ENCODE measurements around the gene KCND2. TPM values are rescaled to one million over a fixed set of nuclear protein-coding genes. Genes with fewer than 3 reads are reported as not detected.
"Not testable (repeated sequence)": the region's sequence is repeated elsewhere in the genome, so short reads cannot be mapped to it uniquely, and the experiment has no call there.

The KCND2 gene
- total RNA-seq, 2 experiments from 2014 or later, result not detected

GRCh38 chr7:120700796-120701195, 427.8 kb downstream of the KCND2 start:
- Mint-ChIP-seq H3K9me3 (no peaks in the 10 kb centered on the region), H3K27me3 (no peaks in the 10 kb centered on the region), H3K4me3 (no peak overlapping the region), H3K36me3 (ENCODE audit: low read depth) (no peaks in the 10 kb centered on the region), H3K27ac (no peak overlapping the region), H3K4me1 (no peaks in the 10 kb centered on the region)
- ChIA-PET POLR2A (no interaction called here), CTCF (no interaction called here)
- DNase-seq, result no peak

GRCh38 chr7:120702408-120702807, 429.4 kb downstream of the KCND2 start:
- H3K4me3 Mint-ChIP-seq; H3K9me3 Mint-ChIP-seq; H3K4me1 Mint-ChIP-seq; DNase-seq; H3K27me3 Mint-ChIP-seq; POLR2A ChIA-PET; H3K27ac Mint-ChIP-seq; CTCF ChIA-PET; H3K36me3 Mint-ChIP-seq (ENCODE audit: low read depth): not testable (repeated sequence)

GRCh38 chr7:120703585-120704240, 430.7 kb downstream of the KCND2 start:
- H3K27ac Mint-ChIP-seq, result no peak overlapping the region
- no peak for DNase-seq
- H3K36me3 Mint-ChIP-seq (ENCODE audit: low read depth), result no peaks in the 10 kb centered on the region
- H3K27me3 Mint-ChIP-seq, result no peaks in the 10 kb centered on the region
- no peaks in the 10 kb centered on the region for H3K9me3 Mint-ChIP-seq
- ChIA-PET CTCF (no interaction called here), POLR2A (no interaction called here)
- no peak overlapping the region for H3K4me3 Mint-ChIP-seq
- no peaks in the 10 kb centered on the region for H3K4me1 Mint-ChIP-seq

- POLR2A ChIA-PET, result no interaction called here
- Mint-ChIP-seq H3K36me3 (ENCODE audit: low read depth) (no peaks in the 10 kb centered on the region), H3K9me3 (no peaks in the 10 kb centered on the region), H3K4me3 (no peak overlapping the region), H3K27ac (no peak overlapping the region), H3K4me1 (no peaks in the 10 kb centered on the region), H3K27me3 (no peaks in the 10 kb centered on the region)
- DNase-seq, result no peak
- CTCF ChIA-PET, result no interaction called here
Measured at GRCh38 chr7:120709252-120709971, 436.4 kb downstream of the KCND2 start.

- no peak for DNase-seq
- no peaks in the 10 kb centered on the region for H3K9me3 Mint-ChIP-seq
- H3K27me3 Mint-ChIP-seq, result no peaks in the 10 kb centered on the region
- CTCF ChIA-PET, result no interaction called here
- POLR2A ChIA-PET, result no interaction called here
- H3K4me1 Mint-ChIP-seq, result no peaks in the 10 kb centered on the region
- H3K4me3 Mint-ChIP-seq, result no peak overlapping the region
- H3K36me3 Mint-ChIP-seq (ENCODE audit: low read depth), result no peaks in the 10 kb centered on the region
- no peak overlapping the region for H3K27ac Mint-ChIP-seq
Measured at GRCh38 chr7:120709972-120710320, 437.0 kb downstream of the KCND2 start.

GRCh38 chr7:120714945-120715344, 442.0 kb downstream of the KCND2 start:
- ChIA-PET POLR2A (no interaction called here), CTCF (no interaction called here)
- Mint-ChIP-seq H3K27me3 (peaks cover 3% of the 10 kb centered on the region), H3K9me3 (no peaks in the 10 kb centered on the region), H3K4me3 (no peak overlapping the region), H3K36me3 (ENCODE audit: low read depth) (no peaks in the 10 kb centered on the region), H3K27ac (no peak overlapping the region), H3K4me1 (no peaks in the 10 kb centered on the region)
- DNase-seq, result no peak

GRCh38 chr7:120716307-120716706, 443.3 kb downstream of the KCND2 start:
- ChIA-PET POLR2A (no interaction called here), CTCF (no interaction called here)
- Mint-ChIP-seq H3K4me3 (no peak overlapping the region), H3K4me1 (no peaks in the 10 kb centered on the region), H3K27ac (no peak overlapping the region), H3K27me3 (peaks cover 3% of the 10 kb centered on the region), H3K9me3 (no peaks in the 10 kb centered on the region), H3K36me3 (ENCODE audit: low read depth) (no peaks in the 10 kb centered on the region)
- DNase-seq, result no peak

GRCh38 chr7:120717166-120717565, 444.2 kb downstream of the KCND2 start:
- CTCF ChIA-PET, result no interaction called here
- Mint-ChIP-seq H3K9me3 (no peaks in the 10 kb centered on the region), H3K4me1 (no peaks in the 10 kb centered on the region), H3K27me3 (peaks cover 3% of the 10 kb centered on the region), H3K4me3 (no peak overlapping the region), H3K36me3 (ENCODE audit: low read depth) (no peaks in the 10 kb centered on the region), H3K27ac (no peak overlapping the region)
- no peak for DNase-seq
- POLR2A ChIA-PET, result no interaction called here

- ChIA-PET POLR2A (no interaction called here), CTCF (no interaction called here)
- Mint-ChIP-seq H3K27ac (no peak overlapping the region), H3K4me1 (no peaks in the 10 kb centered on the region), H3K36me3 (ENCODE audit: low read depth) (no peaks in the 10 kb centered on the region), H3K9me3 (no peaks in the 10 kb centered on the region), H3K27me3 (peaks cover 3% of the 10 kb centered on the region), H3K4me3 (no peak overlapping the region)
- DNase-seq, result no peak
Measured at GRCh38 chr7:120718361-120718760, 445.4 kb downstream of the KCND2 start.

GRCh38 chr7:120720317-120720716, 447.3 kb downstream of the KCND2 start:
- no peaks in the 10 kb centered on the region for H3K36me3 Mint-ChIP-seq (ENCODE audit: low read depth)
- H3K4me3 Mint-ChIP-seq, result no peak overlapping the region
- H3K4me1 Mint-ChIP-seq, result no peaks in the 10 kb centered on the region
- no peak overlapping the region for H3K27ac Mint-ChIP-seq
- ChIA-PET POLR2A (no interaction called here), CTCF (no interaction called here)
- no peaks in the 10 kb centered on the region for H3K9me3 Mint-ChIP-seq
- DNase-seq, result no peak
- H3K27me3 Mint-ChIP-seq, result peaks cover 3% of the 10 kb centered on the region

- Mint-ChIP-seq H3K4me1 (no peaks in the 10 kb centered on the region), H3K27ac (no peak overlapping the region), H3K36me3 (ENCODE audit: low read depth) (no peaks in the 10 kb centered on the region), H3K9me3 (no peaks in the 10 kb centered on the region), H3K4me3 (no peak overlapping the region), H3K27me3 (no peaks in the 10 kb centered on the region)
- DNase-seq, result no peak
- ChIA-PET CTCF (interaction anchor here (0.7 kb wide), 1 partner anchor 19 kb away, joined by 3 read pairs; no protein-coding TSS in a partner anchor), POLR2A (no interaction called here)
Measured at GRCh38 chr7:120723465-120724385, 450.8 kb downstream of the KCND2 start.

- ChIA-PET CTCF (interaction anchor here (0.7 kb wide), 1 partner anchor 18 kb away, joined by 3 read pairs; no protein-coding TSS in a partner anchor), POLR2A (no interaction called here)
- Mint-ChIP-seq H3K4me1 (no peaks in the 10 kb centered on the region), H3K27ac (no peak overlapping the region), H3K27me3 (no peaks in the 10 kb centered on the region), H3K9me3 (no peaks in the 10 kb centered on the region), H3K4me3 (no peak overlapping the region), H3K36me3 (ENCODE audit: low read depth) (no peaks in the 10 kb centered on the region)
- no peak for DNase-seq
Measured at GRCh38 chr7:120724448-120724847, 451.5 kb downstream of the KCND2 start.

- ChIA-PET CTCF (interaction anchor here (0.8 to 1.4 kb wide), 2 partner anchors 13 to 26 kb away, joined by 3 to 4 read pairs; no protein-coding TSS in a partner anchor), POLR2A (no interaction called here)
- no peaks in the 10 kb centered on the region for H3K9me3 Mint-ChIP-seq
- no peak overlapping the region for H3K27ac Mint-ChIP-seq
- H3K27me3 Mint-ChIP-seq, result no peaks in the 10 kb centered on the region
- no peaks in the 10 kb centered on the region for H3K4me1 Mint-ChIP-seq
- H3K4me3 Mint-ChIP-seq, result no peak overlapping the region
- DNase-seq, result no peak
- no peaks in the 10 kb centered on the region for H3K36me3 Mint-ChIP-seq (ENCODE audit: low read depth)
Measured at GRCh38 chr7:120724955-120725354, 452.0 kb downstream of the KCND2 start.
